ENCODE measurements around the gene PLEK. TPM values are rescaled to one million over a fixed set of nuclear protein-coding genes. Genes with fewer than 3 reads are reported as not detected.
A peak's percentile ranks its signal among the peaks of the same experiment; 100 is the strongest.

The PLEK gene
- total and polyA plus RNA-seq, 10 of the 15 experiments (the other 5 are each of a cell fraction or from before 2014, with no cell fraction given) = 229 to 804 (median 362) TPM

DNA sequence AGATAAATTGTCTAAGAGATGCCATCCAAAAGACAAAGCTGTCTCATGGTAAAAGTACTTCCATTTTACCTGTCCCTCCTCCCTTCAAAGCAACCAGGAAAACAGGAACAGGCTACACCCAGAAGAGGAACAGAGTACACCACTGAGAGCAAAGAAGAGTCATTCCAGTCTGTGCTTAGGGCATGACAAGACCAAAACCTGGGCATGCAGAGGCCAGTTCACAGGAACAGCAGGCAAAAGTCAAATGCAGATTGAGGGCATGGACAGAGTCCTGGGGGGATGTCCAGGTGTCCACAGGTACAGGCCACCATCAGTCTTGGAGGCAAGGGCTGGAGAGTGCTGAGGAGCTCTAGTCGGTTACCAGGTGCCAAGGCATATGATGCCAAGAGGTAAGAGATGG, 23.7 kb downstream of the PLEK start (continued):
- TF ChIP-seq, protein P1, sequence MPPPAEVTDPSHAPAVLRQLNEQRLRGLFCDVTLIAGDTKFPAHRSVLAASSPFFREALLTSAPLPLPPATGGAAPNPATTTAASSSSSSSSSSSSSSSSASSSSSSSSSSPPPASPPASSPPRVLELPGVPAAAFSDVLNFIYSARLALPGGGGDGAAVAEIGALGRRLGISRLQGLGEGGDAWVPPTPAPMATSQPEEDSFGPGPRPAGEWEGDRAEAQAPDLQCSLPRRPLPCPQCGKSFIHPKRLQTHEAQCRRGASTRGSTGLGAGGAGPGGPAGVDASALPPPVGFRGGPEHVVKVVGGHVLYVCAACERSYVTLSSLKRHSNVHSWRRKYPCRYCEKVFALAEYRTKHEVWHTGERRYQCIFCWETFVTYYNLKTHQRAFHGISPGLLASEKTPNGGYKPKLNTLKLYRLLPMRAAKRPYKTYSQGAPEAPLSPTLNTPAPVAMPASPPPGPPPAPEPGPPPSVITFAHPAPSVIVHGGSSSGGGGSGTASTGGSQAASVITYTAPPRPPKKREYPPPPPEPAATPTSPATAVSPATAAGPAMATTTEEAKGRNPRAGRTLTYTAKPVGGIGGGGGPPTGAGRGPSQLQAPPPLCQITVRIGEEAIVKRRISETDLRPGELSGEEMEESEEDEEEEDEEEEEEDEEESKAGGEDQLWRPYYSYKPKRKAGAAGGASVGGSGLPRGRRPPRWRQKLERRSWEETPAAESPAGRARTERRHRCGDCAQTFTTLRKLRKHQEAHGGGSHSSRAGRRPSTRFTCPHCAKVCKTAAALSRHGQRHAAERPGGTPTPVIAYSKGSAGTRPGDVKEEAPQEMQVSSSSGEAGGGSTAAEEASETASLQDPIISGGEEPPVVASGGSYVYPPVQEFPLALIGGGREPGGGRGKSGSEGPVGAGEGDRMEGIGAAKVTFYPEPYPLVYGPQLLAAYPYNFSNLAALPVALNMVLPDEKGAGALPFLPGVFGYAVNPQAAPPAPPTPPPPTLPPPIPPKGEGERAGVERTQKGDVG (CRISPR knock-in tag; IDR thresholded peaks at IDR 0.05) = peak; percentile 62
- TF ChIP-seq ZBTB11 (CRISPR knock-in tag; IDR thresholded peaks at IDR 0.05) (no peak), E2F4 (IDR thresholded peaks at IDR 0.05; ENCODE audit: low read depth, low read length) (no peak), NFYA (IDR thresholded peaks at IDR 0.05; ENCODE audit: borderline replicate concordance, low read depth, low read length) (no peak), ZNF274 (IDR thresholded peaks at IDR 0.05; ENCODE audit: insufficient read depth, insufficient read length) (no peak), PAX8 (IDR thresholded peaks at IDR 0.05) (no peak), NR2C1 (IDR thresholded peaks at IDR 0.05) (no peak), PML (IDR thresholded peaks at IDR 0.05; ENCODE audit: low read length) (0 out of 2 replicates have a peak, but pooled peaks have one; percentile 14), SMC3 (IDR thresholded peaks at IDR 0.05; ENCODE audit: borderline replicate concordance, low read length) (no peak), EGR1 (IDR thresholded peaks at IDR 0.05; ENCODE audit: borderline replicate concordance in 1 of 2, low read depth in 2 of 2, low read length in 2 of 2) (no peak), SRF (IDR thresholded peaks at IDR 0.05; ENCODE audit: low read depth in 2 of 2, low read length in 2 of 2) (0 out of 4 replicates have a peak, but pooled peaks of 1 of the 2 experiments have one; percentile 65)
- TF ChIP-seq, protein P2, sequence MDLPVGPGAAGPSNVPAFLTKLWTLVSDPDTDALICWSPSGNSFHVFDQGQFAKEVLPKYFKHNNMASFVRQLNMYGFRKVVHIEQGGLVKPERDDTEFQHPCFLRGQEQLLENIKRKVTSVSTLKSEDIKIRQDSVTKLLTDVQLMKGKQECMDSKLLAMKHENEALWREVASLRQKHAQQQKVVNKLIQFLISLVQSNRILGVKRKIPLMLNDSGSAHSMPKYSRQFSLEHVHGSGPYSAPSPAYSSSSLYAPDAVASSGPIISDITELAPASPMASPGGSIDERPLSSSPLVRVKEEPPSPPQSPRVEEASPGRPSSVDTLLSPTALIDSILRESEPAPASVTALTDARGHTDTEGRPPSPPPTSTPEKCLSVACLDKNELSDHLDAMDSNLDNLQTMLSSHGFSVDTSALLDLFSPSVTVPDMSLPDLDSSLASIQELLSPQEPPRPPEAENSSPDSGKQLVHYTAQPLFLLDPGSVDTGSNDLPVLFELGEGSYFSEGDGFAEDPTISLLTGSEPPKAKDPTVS (IDR thresholded peaks at IDR 0.05; ENCODE audit: low read depth, low read length) = no peak
- TF ChIP-seq, protein P3, sequence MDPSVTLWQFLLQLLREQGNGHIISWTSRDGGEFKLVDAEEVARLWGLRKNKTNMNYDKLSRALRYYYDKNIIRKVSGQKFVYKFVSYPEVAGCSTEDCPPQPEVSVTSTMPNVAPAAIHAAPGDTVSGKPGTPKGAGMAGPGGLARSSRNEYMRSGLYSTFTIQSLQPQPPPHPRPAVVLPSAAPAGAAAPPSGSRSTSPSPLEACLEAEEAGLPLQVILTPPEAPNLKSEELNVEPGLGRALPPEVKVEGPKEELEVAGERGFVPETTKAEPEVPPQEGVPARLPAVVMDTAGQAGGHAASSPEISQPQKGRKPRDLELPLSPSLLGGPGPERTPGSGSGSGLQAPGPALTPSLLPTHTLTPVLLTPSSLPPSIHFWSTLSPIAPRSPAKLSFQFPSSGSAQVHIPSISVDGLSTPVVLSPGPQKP (IDR thresholded peaks at IDR 0.05; ENCODE audit: low read depth, low read length) = no peak
- TF ChIP-seq, protein P4, sequence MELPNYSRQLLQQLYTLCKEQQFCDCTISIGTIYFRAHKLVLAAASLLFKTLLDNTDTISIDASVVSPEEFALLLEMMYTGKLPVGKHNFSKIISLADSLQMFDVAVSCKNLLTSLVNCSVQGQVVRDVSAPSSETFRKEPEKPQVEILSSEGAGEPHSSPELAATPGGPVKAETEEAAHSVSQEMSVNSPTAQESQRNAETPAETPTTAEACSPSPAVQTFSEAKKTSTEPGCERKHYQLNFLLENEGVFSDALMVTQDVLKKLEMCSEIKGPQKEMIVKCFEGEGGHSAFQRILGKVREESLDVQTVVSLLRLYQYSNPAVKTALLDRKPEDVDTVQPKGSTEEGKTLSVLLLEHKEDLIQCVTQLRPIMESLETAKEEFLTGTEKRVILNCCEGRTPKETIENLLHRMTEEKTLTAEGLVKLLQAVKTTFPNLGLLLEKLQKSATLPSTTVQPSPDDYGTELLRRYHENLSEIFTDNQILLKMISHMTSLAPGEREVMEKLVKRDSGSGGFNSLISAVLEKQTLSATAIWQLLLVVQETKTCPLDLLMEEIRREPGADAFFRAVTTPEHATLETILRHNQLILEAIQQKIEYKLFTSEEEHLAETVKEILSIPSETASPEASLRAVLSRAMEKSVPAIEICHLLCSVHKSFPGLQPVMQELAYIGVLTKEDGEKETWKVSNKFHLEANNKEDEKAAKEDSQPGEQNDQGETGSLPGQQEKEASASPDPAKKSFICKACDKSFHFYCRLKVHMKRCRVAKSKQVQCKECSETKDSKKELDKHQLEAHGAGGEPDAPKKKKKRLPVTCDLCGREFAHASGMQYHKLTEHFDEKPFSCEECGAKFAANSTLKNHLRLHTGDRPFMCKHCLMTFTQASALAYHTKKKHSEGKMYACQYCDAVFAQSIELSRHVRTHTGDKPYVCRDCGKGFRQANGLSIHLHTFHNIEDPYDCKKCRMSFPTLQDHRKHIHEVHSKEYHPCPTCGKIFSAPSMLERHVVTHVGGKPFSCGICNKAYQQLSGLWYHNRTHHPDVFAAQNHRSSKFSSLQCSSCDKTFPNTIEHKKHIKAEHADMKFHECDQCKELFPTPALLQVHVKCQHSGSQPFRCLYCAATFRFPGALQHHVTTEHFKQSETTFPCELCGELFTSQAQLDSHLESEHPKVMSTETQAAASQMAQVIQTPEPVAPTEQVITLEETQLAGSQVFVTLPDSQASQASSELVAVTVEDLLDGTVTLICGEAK (IDR thresholded peaks at IDR 0.05; ENCODE audit: borderline replicate concordance) = no peak

Measured in GM12878 (cell line).